ENCODE results near the gene MXD3. TPM values are rescaled to one million over a fixed set of nuclear protein-coding genes. Genes with fewer than 3 reads are reported as not detected.
"Not testable (repeated sequence)": the region's sequence is repeated elsewhere in the genome, so short reads cannot be mapped to it uniquely, and the experiment has no call there.

Gene MXD3, protein sequence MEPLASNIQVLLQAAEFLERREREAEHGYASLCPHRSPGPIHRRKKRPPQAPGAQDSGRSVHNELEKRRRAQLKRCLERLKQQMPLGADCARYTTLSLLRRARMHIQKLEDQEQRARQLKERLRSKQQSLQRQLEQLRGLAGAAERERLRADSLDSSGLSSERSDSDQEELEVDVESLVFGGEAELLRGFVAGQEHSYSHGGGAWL
- total RNA-seq, result 12.8 and 13.9 TPM in 2 replicates

DNA sequence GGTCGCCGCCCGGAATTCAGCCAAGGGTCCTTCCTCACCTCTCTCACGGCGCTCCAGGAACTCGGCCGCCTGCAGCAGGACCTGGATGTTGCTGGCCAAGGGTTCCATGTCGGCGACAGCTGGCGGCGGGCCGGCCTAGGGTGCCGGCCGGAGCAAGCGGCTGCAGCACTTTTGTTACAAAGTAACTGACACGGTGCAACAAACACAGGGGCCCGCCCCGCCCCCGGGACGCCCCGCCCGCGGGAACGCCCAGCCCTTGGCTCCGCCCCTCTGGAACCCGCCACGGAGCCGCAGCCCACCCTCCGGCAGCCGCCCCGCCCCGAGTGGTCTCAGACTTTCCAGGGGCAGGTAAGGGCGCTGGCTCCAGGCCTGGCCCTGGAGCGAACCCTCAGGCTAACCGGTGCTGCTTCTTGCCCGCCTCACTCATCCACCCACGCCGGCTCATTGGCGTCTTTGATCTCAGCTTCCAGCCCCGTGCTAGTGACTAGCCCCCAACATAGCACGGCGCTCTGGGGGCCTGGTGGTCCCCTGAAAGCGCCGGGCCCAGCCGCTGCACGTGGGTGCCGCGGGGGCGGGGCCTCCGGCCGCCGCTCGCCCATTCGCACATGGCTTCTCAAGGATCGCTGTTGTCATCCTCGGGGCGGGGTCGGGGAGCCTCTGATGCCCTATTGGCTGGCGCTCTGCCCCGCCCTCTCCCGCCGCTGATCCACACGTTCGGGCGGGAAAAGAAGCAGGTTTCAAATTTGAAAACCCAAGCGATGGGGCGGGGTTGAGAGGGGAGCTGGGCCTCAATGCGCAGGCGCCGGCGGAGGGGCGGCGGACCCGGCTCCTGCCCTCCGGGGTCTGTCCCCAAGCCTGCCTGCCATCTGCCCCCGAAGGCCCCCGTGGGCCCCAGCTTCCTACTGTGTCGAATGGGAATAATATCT is at the start of gene MXD3:
TSS of gene MXD3 (minus strand) at position 176 of the 926 bp plus-strand sequence. CDS start at position 108, 68 bp downstream.
- DNase-seq (ENCODE audit: low spot score), result peak; percentile 97
- peak within 1 kb of the TSS; percentile 92 for H3K4me3 Mint-ChIP-seq (ENCODE audit: low read depth)
- peaks cover 21% of the 10 kb centered on the region for H3K36me3 Mint-ChIP-seq (ENCODE audit: low read depth)
- no peaks in the 10 kb centered on the region for H3K27me3 Mint-ChIP-seq (ENCODE audit: low read depth)
- intact Hi-C loops (cut with micrococcal nuclease), result loop anchor here (1.0 to 5.0 kb wide), 6 partner anchors 9 to 143 kb away; partner anchors contain the start of genes GRK6, LMAN2, PRELID1 and RAB24
- peaks cover 39% of the 10 kb centered on the region for H3K4me1 Mint-ChIP-seq (ENCODE audit: low read depth)
- no peaks in the 10 kb centered on the region for H3K9me3 Mint-ChIP-seq
- H3K27ac Mint-ChIP-seq, result peak within 1 kb of the TSS; percentile 89

DNA sequence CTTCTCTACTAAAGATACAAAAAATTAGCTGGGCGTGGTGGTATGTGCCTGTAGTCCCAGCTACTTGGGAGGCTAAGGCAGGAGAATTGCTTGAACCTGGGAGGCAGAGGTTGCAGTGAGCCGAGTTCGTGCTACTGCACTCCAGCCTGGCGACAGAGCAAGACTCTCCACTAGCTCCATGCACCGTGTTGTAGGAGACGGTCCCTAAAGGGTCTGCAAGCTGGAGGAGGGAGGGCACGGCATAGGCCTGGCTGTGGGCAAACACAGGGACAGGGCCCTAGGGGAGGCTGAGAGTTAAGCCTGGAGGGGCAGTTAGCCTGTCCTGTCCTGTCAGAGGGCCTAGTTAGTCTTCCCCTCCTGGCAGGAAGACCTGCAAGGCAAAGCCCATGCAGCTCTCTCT is 49.0 kb upstream of the MXD3 start:
- H3K4me3 Mint-ChIP-seq (ENCODE audit: low read depth); H3K27me3 Mint-ChIP-seq (ENCODE audit: low read depth); DNase-seq (ENCODE audit: low spot score); H3K27ac Mint-ChIP-seq; H3K9me3 Mint-ChIP-seq: not testable (repeated sequence)
- H3K36me3 Mint-ChIP-seq (ENCODE audit: low read depth), result peaks cover 19% of the 10 kb centered on the region
- intact Hi-C loops (cut with micrococcal nuclease), result loop anchor here (5.0 kb wide), 2 partner anchors 42 to 48 kb away; partner anchors contain the start of genes MXD3 and PFN3
- H3K4me1 Mint-ChIP-seq (ENCODE audit: low read depth), result peaks cover 66% of the 10 kb centered on the region

DNA sequence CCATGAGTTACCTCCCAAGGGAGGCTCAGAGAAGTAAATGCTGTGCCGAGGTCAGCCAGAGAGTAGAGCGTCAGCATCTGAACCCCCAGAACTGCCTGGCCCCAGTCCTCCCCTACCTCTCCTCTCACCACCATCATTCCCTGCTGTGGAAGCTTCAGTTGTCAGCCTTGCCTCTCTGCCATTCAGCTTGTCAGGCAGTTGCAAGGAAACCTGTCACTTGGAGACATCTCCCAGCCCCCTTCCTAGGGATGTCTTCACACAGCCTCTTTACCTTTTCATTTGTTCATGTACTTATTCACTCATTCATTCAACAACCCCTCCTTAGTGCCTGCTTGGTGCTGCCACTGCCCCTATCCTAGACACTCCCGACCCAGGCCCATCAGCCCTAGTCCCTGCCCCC is 48.2 kb upstream of the MXD3 start:
- intact Hi-C loops (cut with micrococcal nuclease), result loop anchor here (5.0 kb wide), 2 partner anchors 42 to 48 kb away; partner anchors contain the start of genes MXD3 and PFN3
- Mint-ChIP-seq H3K27ac (no peak overlapping the region), H3K9me3 (peaks cover 8% of the 10 kb centered on the region), H3K4me1 (ENCODE audit: low read depth) (peaks cover 62% of the 10 kb centered on the region), H3K4me3 (ENCODE audit: low read depth) (peak overlapping the region; percentile 69), H3K36me3 (ENCODE audit: low read depth) (peaks cover 17% of the 10 kb centered on the region), H3K27me3 (ENCODE audit: low read depth) (no peaks in the 10 kb centered on the region)
- DNase-seq (ENCODE audit: low spot score), result no peak

DNA sequence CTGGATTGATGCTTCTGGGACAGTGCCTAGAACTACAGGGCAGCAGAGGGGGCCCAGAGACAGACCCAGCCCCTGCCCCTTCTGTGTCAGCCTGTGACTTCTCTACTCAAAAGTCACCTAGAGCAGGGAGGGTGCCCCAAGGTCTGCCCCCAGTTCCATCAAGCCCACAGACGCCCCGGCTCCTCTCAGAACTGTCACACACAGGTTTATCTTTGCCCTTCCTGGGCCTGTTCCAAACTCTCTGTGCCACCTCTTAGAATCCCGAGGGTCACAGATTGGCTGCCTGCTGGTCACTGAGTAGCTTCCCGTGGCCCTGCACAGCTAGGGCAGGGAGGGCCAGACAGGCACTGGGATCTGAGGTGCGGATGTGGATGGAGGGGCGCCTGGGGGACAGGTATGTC is 47.8 kb upstream of the MXD3 start:
- no peak for DNase-seq (ENCODE audit: low spot score)
- peaks cover 59% of the 10 kb centered on the region for H3K4me1 Mint-ChIP-seq (ENCODE audit: low read depth)
- intact Hi-C loops (cut with micrococcal nuclease), result no loop called here
- peaks cover 8% of the 10 kb centered on the region for H3K9me3 Mint-ChIP-seq
- peaks cover 15% of the 10 kb centered on the region for H3K36me3 Mint-ChIP-seq (ENCODE audit: low read depth)
- no peaks in the 10 kb centered on the region for H3K27me3 Mint-ChIP-seq (ENCODE audit: low read depth)
- no peak overlapping the region for H3K27ac Mint-ChIP-seq
- peak overlapping the region; percentile 88 for H3K4me3 Mint-ChIP-seq (ENCODE audit: low read depth)

DNA sequence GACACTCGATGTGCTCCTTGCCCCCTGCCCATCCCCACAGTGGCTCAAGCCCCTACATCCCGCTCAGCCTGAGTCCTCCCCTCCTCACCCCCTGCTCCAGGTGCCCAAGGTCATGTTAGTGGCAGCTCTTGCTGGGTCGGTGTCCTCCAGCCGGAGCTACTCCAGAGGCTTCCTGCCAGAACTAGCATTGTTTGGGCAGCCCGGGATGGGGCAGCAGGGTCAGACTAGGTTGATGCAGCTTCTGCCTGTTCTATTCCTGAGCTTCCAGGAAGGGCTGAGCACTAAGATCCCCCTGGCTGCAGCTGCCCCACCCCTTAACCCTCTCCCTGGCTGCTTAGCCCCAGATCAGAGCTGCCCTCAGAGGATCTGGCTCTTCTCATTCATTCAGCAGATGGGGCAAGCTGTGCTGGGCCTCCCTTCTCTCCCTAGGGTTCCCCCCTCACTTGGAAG is 46.7 kb upstream of the MXD3 start:
- DNase-seq (ENCODE audit: low spot score), result no peak
- intact Hi-C loops (cut with micrococcal nuclease), result no loop called here
- H3K4me3 Mint-ChIP-seq (ENCODE audit: low read depth), result peak overlapping the region; percentile 88
- H3K36me3 Mint-ChIP-seq (ENCODE audit: low read depth), result peaks cover 15% of the 10 kb centered on the region
- H3K27ac Mint-ChIP-seq, result peak overlapping the region; percentile 30
- H3K4me1 Mint-ChIP-seq (ENCODE audit: low read depth), result peaks cover 55% of the 10 kb centered on the region
- peaks cover 8% of the 10 kb centered on the region for H3K9me3 Mint-ChIP-seq
- no peaks in the 10 kb centered on the region for H3K27me3 Mint-ChIP-seq (ENCODE audit: low read depth)

DNA sequence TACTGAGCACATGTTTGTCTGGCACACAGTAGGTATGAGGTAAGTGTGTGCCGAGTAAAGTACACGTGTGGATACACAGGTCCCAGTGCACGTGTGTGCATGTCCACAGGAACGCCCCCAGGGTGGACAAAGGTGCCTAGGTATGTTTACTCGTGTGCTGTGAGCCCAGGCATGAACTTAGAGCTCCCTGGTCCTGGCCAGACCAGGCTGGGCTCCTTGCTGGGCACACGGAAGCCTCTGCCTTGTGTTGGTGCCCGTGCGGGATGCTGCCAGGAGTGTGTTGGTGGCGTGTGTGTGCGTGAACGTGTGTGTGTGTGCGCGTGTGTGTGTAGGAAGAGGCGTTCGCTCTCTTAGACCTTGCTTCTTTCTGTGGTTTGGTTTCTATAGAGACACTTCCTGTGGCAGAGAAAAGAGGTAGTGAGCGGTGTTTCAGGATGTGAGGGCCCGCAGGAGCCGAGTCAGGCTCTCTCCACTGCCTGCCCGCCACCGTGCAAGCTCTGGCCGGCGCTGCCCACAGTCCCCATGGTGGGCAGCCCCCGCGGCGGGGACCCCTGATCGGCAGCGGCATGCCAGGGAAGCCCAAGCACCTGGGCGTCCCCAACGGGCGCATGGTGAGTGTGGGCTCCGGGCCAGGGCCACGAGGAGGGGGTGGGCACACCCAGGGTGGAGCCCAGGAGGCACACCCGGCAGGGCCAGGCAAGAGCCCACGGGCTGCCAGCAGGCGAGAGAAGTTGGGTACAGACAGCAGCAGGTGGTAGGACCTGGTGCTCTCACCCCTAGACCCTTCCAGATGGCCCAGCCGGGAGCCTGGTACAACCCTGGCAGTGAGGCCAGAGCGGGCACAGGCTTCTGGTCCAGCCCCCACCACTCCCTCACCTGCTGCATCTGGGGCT is 46.0 kb upstream of the MXD3 start, which contains the start of gene RGS14:
TSS of gene RGS14 (plus strand) at position 466 of the 893 bp plus-strand sequence. CDS start at position 567, 101 bp downstream.
- peaks cover 53% of the 10 kb centered on the region for H3K4me1 Mint-ChIP-seq (ENCODE audit: low read depth)
- intact Hi-C loops (cut with micrococcal nuclease), result loop anchor here (2.0 kb wide), 1 partner anchor 15 kb away; no protein-coding TSS in a partner anchor
- peaks cover 8% of the 10 kb centered on the region for H3K9me3 Mint-ChIP-seq
- H3K36me3 Mint-ChIP-seq (ENCODE audit: low read depth), result peaks cover 15% of the 10 kb centered on the region
- H3K27ac Mint-ChIP-seq, result peak within 1 kb of the TSS; percentile 74
- H3K27me3 Mint-ChIP-seq (ENCODE audit: low read depth), result no peaks in the 10 kb centered on the region
- peak within 1 kb of the TSS; percentile 88 for H3K4me3 Mint-ChIP-seq (ENCODE audit: low read depth)
- DNase-seq (ENCODE audit: low spot score), result peak; percentile 72

DNA sequence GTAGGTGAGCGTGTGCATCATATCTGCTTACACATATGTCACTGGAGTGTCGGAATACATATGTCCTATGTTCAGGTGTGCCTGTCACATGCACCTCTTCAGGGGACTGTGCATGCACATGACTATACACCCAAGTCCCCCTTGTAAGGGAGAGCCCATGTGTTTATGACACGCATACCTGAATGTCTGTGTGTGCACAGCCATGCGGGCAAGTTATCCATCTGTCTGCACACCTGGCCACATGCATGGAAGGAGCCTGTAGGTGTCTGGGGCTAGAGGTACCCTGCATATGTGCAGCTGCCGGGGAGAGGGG is 45.4 kb upstream of the MXD3 start:
- Mint-ChIP-seq H3K4me3 (ENCODE audit: low read depth) (peak overlapping the region; percentile 88), H3K4me1 (ENCODE audit: low read depth) (peaks cover 51% of the 10 kb centered on the region), H3K27me3 (ENCODE audit: low read depth) (no peaks in the 10 kb centered on the region), H3K9me3 (peaks cover 8% of the 10 kb centered on the region), H3K36me3 (ENCODE audit: low read depth) (peaks cover 12% of the 10 kb centered on the region), H3K27ac (peak overlapping the region; percentile 48)
- no peak for DNase-seq (ENCODE audit: low spot score)
- intact Hi-C loops (cut with micrococcal nuclease), result loop anchor here (2.0 kb wide), 1 partner anchor 16 kb away; no protein-coding TSS in a partner anchor

DNA sequence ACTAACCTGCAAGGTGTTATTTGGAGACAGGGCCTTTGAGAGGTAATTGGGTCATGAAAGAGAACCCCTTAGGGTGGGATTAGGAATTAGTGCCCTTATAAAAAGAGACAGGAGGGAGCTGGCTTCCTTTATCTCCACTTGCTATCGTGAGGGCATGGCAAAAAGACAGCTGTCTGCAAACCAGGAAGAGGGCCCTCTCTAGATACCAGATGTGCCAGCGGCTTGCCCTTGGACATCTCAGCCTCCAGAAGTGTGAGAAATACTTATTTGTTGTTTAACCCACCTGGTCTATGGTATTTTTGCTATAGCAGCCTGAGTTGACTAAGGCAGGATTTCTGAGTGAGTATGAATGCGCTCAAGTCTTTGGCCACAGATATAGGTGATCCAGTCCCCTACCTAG is 45.0 kb upstream of the MXD3 start:
- H3K9me3 Mint-ChIP-seq, result peaks cover 8% of the 10 kb centered on the region

DNA sequence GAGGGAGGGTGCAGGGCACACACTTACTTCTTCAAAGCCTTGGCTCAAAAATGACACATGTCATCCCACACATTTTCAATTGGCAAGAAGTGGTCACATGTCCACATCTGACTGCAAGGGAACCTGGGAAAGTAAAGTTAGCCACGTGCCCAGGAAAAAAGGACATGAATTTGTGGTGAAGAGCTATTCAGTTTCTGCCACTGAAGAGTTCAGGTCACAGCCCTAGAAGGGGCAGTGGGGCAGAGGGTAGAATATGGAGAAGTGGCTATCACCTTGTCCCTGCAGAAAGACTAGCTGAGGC is 44.1 kb upstream of the MXD3 start:
- peaks cover 46% of the 10 kb centered on the region for H3K4me1 Mint-ChIP-seq (ENCODE audit: low read depth)
- intact Hi-C loops (cut with micrococcal nuclease), result loop anchor here (2.0 kb wide), 1 partner anchor 17 kb away; no protein-coding TSS in a partner anchor
- H3K27me3 Mint-ChIP-seq (ENCODE audit: low read depth), result no peaks in the 10 kb centered on the region
- H3K36me3 Mint-ChIP-seq (ENCODE audit: low read depth), result peaks cover 7% of the 10 kb centered on the region
- no peak overlapping the region for H3K27ac Mint-ChIP-seq
- peaks cover 8% of the 10 kb centered on the region for H3K9me3 Mint-ChIP-seq
- no peak overlapping the region for H3K4me3 Mint-ChIP-seq (ENCODE audit: low read depth)
- no peak for DNase-seq (ENCODE audit: low spot score)

More for the DNA sequence above, 45.0 kb upstream of the MXD3 start:
- H3K4me1 Mint-ChIP-seq (ENCODE audit: low read depth), result peaks cover 50% of the 10 kb centered on the region
- intact Hi-C loops (cut with micrococcal nuclease), result loop anchor here (2.0 kb wide), 1 partner anchor 16 kb away; no protein-coding TSS in a partner anchor
- DNase-seq (ENCODE audit: low spot score), result no peak
- no peaks in the 10 kb centered on the region for H3K27me3 Mint-ChIP-seq (ENCODE audit: low read depth)
- peak overlapping the region; percentile 1 for H3K27ac Mint-ChIP-seq
- no peak overlapping the region for H3K4me3 Mint-ChIP-seq (ENCODE audit: low read depth)
- peaks cover 8% of the 10 kb centered on the region for H3K36me3 Mint-ChIP-seq (ENCODE audit: low read depth)

DNA sequence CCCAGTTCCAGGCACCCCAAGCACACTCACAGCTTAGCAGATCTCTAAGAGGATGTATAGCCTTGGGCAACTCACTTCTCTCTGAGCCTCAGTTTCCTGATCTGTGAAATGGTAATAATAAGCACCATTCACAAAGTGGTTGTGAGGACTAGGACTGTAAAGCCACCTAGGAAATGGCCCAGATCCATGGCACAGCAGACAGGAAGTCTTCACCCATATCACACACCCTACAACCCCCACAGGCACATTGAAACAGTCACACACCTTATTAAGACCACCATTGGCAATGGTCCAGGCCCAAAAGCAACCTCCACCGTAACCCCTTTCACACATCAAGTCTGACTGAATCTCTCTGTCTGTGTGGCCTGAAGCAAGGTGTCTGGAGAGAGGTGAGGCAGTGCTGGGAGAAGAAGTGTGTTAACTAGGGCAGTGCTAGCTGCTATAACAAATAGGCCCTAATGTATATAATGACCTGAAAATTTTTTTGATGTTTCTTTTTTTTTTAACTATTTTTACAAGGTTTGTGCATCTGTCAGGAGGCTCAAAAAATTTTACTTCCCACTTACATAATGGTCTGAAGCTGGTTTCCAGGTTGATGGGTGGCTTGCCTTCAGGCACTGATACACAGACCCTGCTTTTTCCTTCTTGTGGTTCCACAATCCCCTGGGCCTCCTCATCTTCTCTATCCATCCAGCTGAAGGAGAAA is 43.6 kb upstream of the MXD3 start:
- H3K4me1 Mint-ChIP-seq (ENCODE audit: low read depth), result peaks cover 50% of the 10 kb centered on the region
- H3K27ac Mint-ChIP-seq, result no peak overlapping the region
- intact Hi-C loops (cut with micrococcal nuclease), result no loop called here
- no peak overlapping the region for H3K4me3 Mint-ChIP-seq (ENCODE audit: low read depth)
- peaks cover 11% of the 10 kb centered on the region for H3K36me3 Mint-ChIP-seq (ENCODE audit: low read depth)
- no peaks in the 10 kb centered on the region for H3K27me3 Mint-ChIP-seq (ENCODE audit: low read depth)
- H3K9me3 Mint-ChIP-seq, result peaks cover 8% of the 10 kb centered on the region
- DNase-seq (ENCODE audit: low spot score), result no peak

DNA sequence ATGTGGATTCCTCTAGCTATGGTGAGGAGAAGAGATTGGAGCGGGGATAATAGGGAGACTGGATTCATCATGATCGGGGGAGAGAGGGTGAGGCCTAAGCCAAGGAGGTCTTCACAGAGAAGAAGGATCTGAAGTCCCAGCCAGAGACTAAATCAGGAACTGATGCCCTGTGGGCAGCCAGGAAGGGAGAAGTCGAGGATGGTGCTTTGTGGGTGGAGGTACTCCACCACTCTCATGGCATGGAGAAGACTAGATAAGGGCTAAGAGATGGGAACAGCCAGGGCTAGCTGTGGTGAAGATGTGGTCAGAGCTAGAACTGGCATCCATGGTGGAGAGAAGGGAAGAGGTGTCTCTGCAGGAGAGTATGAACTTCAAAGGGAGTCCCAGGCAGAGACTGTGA is 43.0 kb upstream of the MXD3 start:
- Mint-ChIP-seq H3K9me3 (peaks cover 8% of the 10 kb centered on the region), H3K4me3 (ENCODE audit: low read depth) (no peak overlapping the region), H3K27ac (no peak overlapping the region), H3K4me1 (ENCODE audit: low read depth) (peaks cover 50% of the 10 kb centered on the region), H3K27me3 (ENCODE audit: low read depth) (no peaks in the 10 kb centered on the region), H3K36me3 (ENCODE audit: low read depth) (peaks cover 12% of the 10 kb centered on the region)
- DNase-seq (ENCODE audit: low spot score), result no peak
- intact Hi-C loops (cut with micrococcal nuclease), result no loop called here

DNA sequence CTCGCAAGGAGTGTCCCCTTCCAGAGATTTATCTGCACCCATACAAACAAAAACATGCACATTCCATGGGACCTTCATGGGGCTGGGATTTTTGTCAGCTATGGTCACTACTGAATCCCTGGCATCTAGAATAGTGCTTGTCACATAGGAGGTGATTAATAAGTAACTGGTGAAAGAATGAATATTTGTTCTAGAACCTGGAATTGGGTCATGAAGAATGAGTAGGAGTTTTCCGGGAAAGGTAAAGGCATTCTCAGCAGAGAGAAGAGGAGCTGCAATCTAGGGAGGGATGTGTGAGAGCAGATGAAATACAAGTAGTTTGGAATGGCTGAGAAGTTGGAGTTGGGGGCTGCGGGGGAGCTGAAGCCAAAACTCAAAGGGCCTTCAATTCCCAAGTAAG is 42.6 kb upstream of the MXD3 start:
- DNase-seq (ENCODE audit: low spot score), result no peak
- Mint-ChIP-seq H3K27ac (no peak overlapping the region), H3K4me3 (ENCODE audit: low read depth) (no peak overlapping the region), H3K36me3 (ENCODE audit: low read depth) (peaks cover 15% of the 10 kb centered on the region), H3K9me3 (peaks cover 8% of the 10 kb centered on the region), H3K4me1 (ENCODE audit: low read depth) (peaks cover 48% of the 10 kb centered on the region), H3K27me3 (ENCODE audit: low read depth) (no peaks in the 10 kb centered on the region)
- intact Hi-C loops (cut with micrococcal nuclease), result no loop called here
